Glomerular endothelial cell (primary cell): ENCODE measurements around the gene RPTOR. TPM values are rescaled to one million over a fixed set of nuclear protein-coding genes. Genes with fewer than 3 reads are reported as not detected.

Source experiments
- DNase-seq: peaks from one replicate; pipeline ENCODE4 v3.0.0-alpha.2; 2011; ENCODE audit warnings: low read depth, low spot score; ENCODE audit errors: extremely low read depth
- total RNA-seq: library from RNA; depleted of rRNA; stranded (reverse); fragments of >200 nt; gene quantifications from 2 replicates; pipeline ENCODE4 v1.2.3, GENCODE V29; 2015

Gene RPTOR
- total RNA-seq, 1 donor from 2014 or later = 37.5 TPM

GRCh38 chr17:80947200-80947940, 402.7 kb downstream of the RPTOR start:
- no peak for DNase-seq

- DNase-seq = no peak
These were observed 403.7 kb downstream of the RPTOR start for GRCh38 chr17:80948019-80948975.

- DNase-seq = no peak
These were observed 404.4 kb downstream of the RPTOR start for GRCh38 chr17:80948976-80949450.

GRCh38 chr17:80949451-80950421, 405.1 kb downstream of the RPTOR start:
- DNase-seq = no peak

- no peak for DNase-seq
These were observed 406.0 kb downstream of the RPTOR start for GRCh38 chr17:80950466-80951120.

GRCh38 chr17:80951121-80952090, 406.8 kb downstream of the RPTOR start:
- no peak for DNase-seq

GRCh38 chr17:80952291-80952690, 407.7 kb downstream of the RPTOR start:
- no peak for DNase-seq

GRCh38 chr17:80953471-80954315, 409.1 kb downstream of the RPTOR start:
- DNase-seq = no peak

- no peak for DNase-seq
These were observed 410.4 kb downstream of the RPTOR start for GRCh38 chr17:80955078-80955477.

- no peak for DNase-seq
These were observed 411.1 kb downstream of the RPTOR start for GRCh38 chr17:80955671-80956280.

GRCh38 chr17:80956321-80957190, 411.9 kb downstream of the RPTOR start:
- DNase-seq = no peak

- DNase-seq = no peak
These were observed 412.9 kb downstream of the RPTOR start for GRCh38 chr17:80957461-80957941.

- no peak for DNase-seq
These were observed 414.8 kb downstream of the RPTOR start for GRCh38 chr17:80959330-80960036.

GRCh38 chr17:80960037-80960796, 415.6 kb downstream of the RPTOR start:
- DNase-seq = no peak
